ENCODE data around the gene TMEM116. TPM values are rescaled to one million over a fixed set of nuclear protein-coding genes. Genes with fewer than 3 reads are reported as not detected.
"Not testable (repeated sequence)": the region's sequence is repeated elsewhere in the genome, so short reads cannot be mapped to it uniquely, and the experiment has no call there.

TMEM116 gene
- total and polyA plus RNA-seq, 11 donors, result 19.6 to 63.6 (median 43.0) TPM

GRCh38 chr12:112010415-112011344 is 2.3 kb downstream of the TMEM116 start:
- H3K27me3 ChIP-seq, result no peaks in the 10 kb centered on the region
- no peak for TF ChIP-seq POLR2A (IDR thresholded peaks at IDR 0.05)
- TF ChIP-seq, protein P1, sequence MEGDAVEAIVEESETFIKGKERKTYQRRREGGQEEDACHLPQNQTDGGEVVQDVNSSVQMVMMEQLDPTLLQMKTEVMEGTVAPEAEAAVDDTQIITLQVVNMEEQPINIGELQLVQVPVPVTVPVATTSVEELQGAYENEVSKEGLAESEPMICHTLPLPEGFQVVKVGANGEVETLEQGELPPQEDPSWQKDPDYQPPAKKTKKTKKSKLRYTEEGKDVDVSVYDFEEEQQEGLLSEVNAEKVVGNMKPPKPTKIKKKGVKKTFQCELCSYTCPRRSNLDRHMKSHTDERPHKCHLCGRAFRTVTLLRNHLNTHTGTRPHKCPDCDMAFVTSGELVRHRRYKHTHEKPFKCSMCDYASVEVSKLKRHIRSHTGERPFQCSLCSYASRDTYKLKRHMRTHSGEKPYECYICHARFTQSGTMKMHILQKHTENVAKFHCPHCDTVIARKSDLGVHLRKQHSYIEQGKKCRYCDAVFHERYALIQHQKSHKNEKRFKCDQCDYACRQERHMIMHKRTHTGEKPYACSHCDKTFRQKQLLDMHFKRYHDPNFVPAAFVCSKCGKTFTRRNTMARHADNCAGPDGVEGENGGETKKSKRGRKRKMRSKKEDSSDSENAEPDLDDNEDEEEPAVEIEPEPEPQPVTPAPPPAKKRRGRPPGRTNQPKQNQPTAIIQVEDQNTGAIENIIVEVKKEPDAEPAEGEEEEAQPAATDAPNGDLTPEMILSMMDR (IDR thresholded peaks at IDR 0.05), result no peak
- H3K36me3 ChIP-seq, result peaks cover 0 to 4% (median 0%) of the 10 kb centered on the region in 9 donors
- intact Hi-C loops (cut with DNase I), result loop anchor here in 5 of 10 donors (5.0 to 10.0 kb wide), 3 partner anchors 58 to 114 kb away; partner anchors contain the start of gene TRAFD1 (in 1 of the 5)
- no peak overlapping the region for H3K27ac ChIP-seq
- H3K9me3 ChIP-seq, result no peaks in the 10 kb centered on the region
- DNase-seq (peak in 1 of 5 donors; percentile 32), ATAC-seq (no peak)
- WGBS, 4 donors, result 73 to 91% (median 81%) methylated on average over 7 to 8 of the region's 8 CpGs
- no peak overlapping the region for H3K4me3 ChIP-seq
- H3K4me1 ChIP-seq, result peaks cover 0 to 43% (median 25%) of the 10 kb centered on the region in 12 donors

GRCh38 chr12:112009596-112009995 is 3.4 kb downstream of the TMEM116 start:
- H3K4me1 ChIP-seq, result peaks cover 0 to 39% (median 21%) of the 10 kb centered on the region in 12 donors
- H3K27ac ChIP-seq; H3K27me3 ChIP-seq; H3K4me3 ChIP-seq; DNase-seq; H3K36me3 ChIP-seq; H3K9me3 ChIP-seq; intact Hi-C loops (cut with DNase I); ATAC-seq: not testable (repeated sequence)
- 88 to 91% (median 90%) methylated on average over 3 of the region's 3 CpGs for WGBS, 4 donors

GRCh38 chr12:112008918-112009317 is 4.0 kb downstream of the TMEM116 start:
- H3K4me1 ChIP-seq, result peaks cover 0 to 32% (median 15%) of the 10 kb centered on the region in 12 donors
- WGBS, 4 donors, result 77 to 90% (median 82%) methylated on average over 3 of the region's 3 CpGs
- TF ChIP-seq, protein P1 (IDR thresholded peaks at IDR 0.05), result no peak
- no peak for TF ChIP-seq POLR2A (IDR thresholded peaks at IDR 0.05)
- ATAC-seq (no peak), DNase-seq (no peak)
- peaks cover 0 to 5% (median 0%) of the 10 kb centered on the region in 9 donors for H3K36me3 ChIP-seq
- no peak overlapping the region for H3K27ac ChIP-seq
- H3K27me3 ChIP-seq, result no peaks in the 10 kb centered on the region
- no peak overlapping the region for H3K4me3 ChIP-seq
- no peaks in the 10 kb centered on the region for H3K9me3 ChIP-seq
- intact Hi-C loops (cut with DNase I), result no loop called here

DNA sequence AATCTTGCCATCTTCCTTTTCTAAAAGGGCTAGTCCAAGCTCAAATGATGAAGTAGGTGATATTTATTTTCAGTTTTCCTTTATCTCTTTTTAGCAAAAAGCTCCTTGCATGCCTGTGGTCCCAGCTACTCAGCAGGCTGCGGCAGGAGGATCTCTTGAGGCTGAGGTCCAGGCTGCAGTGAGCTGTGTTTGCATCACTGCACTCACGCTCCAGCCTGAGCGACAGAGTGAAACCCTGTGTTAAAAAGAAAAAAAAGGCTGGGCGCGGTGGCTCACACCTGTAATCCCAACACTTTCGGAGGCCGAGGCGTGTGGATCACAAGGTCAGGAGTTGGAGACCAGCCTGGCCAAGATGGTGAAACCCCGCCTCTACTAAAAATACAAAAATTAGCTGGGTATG is 5.0 kb downstream of the TMEM116 start:
- TF ChIP-seq, protein P1 (IDR thresholded peaks at IDR 0.05), result no peak
- TF ChIP-seq POLR2A (IDR thresholded peaks at IDR 0.05), result no peak
- no peak for DNase-seq
- intact Hi-C loops (cut with DNase I), result no loop called here
- ATAC-seq, result no peak
- Histone ChIP-seq H3K9me3 (no peaks in the 10 kb centered on the region), H3K27ac (no peak overlapping the region), H3K36me3 (peaks cover 0 to 9% (median 0%) of the 10 kb centered on the region in 9 donors), H3K4me3 (no peak overlapping the region), H3K27me3 (no peaks in the 10 kb centered on the region), H3K4me1 (peaks cover 0 to 32% (median 15%) of the 10 kb centered on the region in 12 donors)
- WGBS, 4 donors, result 91 to 97% (median 96%) methylated on average over 9 of the region's 9 CpGs

All from heart left ventricle (tissue), 16 donors.